Epithelial cell of proximal tubule (primary cell): ENCODE data around the gene GNAI1. TPM values are rescaled to one million over a fixed set of nuclear protein-coding genes. Genes with fewer than 3 reads are reported as not detected.

Experiments
- DNase-seq: peaks from one replicate; pipeline ENCODE4 v3.0.0-alpha.2; 2011; ENCODE audit warnings: low read depth
- H3K4me3 ChIP-seq: 2 replicates; pipeline ENCODE4 v1.5.1; 2011; ENCODE audit warnings: low read depth, mild to moderate bottlenecking, low read length
- CTCF ChIP-seq: conservative IDR thresholded peaks from 2 replicates; pipeline ENCODE4 v1.5.1; 2012; ENCODE audit warnings: low read depth, mild to moderate bottlenecking, low read length
- total RNA-seq: library from RNA; depleted of rRNA; stranded (reverse); fragments of >200 nt; gene quantifications from 2 replicates; pipeline ENCODE4 v1.2.3, GENCODE V29; 2015

The GNAI1 gene
- total RNA-seq, 1 donor from 2014 or later: 30.0 TPM

GRCh38 chr7:80204919-80205318, 70.3 kb downstream of the GNAI1 start:
- H3K4me3 ChIP-seq: no peak overlapping the region
- no peak for TF ChIP-seq CTCF
- no peak for DNase-seq

- peak; percentile 27 for TF ChIP-seq CTCF
- H3K4me3 ChIP-seq: no peak overlapping the region
- DNase-seq: no peak
Observed at GRCh38 chr7:80206763-80207162, 72.1 kb downstream of the GNAI1 start.

DNA sequence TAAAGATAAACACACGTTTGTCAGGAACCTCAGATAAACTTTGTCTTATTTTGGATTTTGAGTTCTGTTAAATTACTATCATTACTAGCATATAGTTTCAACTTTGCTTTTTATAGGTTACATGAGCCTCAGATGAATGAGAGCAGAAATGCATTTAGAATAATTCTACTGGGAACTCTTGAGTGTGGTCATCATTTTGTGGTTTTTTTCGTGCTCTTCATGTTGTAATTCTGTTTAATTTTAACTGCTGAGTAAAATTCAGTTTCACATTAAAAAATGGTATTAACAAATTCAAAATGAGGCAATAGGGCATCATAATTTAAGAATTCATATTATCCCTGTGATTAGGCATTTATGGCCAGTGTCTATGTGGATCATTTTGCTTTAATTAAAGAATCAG, 72.9 kb downstream of the GNAI1 start:
- DNase-seq: no peak
- no peak for TF ChIP-seq CTCF
- no peak overlapping the region for H3K4me3 ChIP-seq

DNA sequence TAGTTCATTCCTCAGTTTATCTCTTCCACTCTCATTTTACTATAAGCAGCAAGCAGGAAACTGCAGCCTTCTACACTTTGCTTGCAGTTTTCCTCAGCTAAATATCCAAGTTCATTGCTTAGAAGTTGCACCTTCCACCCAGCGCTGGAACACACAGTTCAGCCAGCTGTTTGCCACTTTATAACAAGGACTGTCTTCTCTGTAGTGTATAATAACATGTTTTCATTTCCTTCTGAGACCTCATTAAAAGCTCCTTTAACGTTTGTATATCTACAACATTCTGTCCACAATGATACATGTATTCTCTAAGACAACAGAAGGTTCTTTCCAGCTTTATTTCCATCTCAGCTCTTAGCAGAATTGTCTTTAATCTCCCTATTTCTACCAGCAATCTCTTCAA, 74.1 kb downstream of the GNAI1 start:
- TF ChIP-seq CTCF: no peak
- DNase-seq: no peak
- H3K4me3 ChIP-seq: no peak overlapping the region

- TF ChIP-seq CTCF: no peak
- H3K4me3 ChIP-seq: no peak overlapping the region
- DNase-seq: no peak
Observed at GRCh38 chr7:80210400-80210799, 75.8 kb downstream of the GNAI1 start.

GRCh38 chr7:80213814-80214213, 79.2 kb downstream of the GNAI1 start:
- TF ChIP-seq CTCF: no peak
- peak; percentile 60 for DNase-seq

DNA sequence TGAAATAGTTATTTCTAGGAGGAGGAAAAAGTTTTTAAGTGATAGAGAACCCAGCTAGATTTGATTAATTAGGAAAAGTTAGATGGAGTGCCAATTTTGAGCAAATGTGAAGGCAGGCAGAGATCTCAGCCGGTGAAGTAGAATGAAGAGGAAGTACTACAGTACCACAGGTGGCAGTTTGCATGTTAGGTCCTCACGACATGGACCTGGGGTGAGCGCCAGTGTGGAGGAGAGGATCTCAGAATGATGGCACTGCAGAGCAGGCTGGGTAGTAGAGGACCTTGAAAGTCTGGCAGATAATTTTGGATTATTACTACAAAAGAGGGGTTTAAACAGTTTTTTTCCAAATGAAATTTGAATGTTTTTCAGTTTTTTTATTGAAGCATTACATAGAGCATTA, 81.1 kb downstream of the GNAI1 start:
- no peak for TF ChIP-seq CTCF
- no peak for DNase-seq
- H3K4me3 ChIP-seq: no peak overlapping the region

More at GRCh38 chr7:80213814-80214213, 79.2 kb downstream of the GNAI1 start:
- no peak overlapping the region for H3K4me3 ChIP-seq
